Measurements from ENCODE around the gene PTPRJ. TPM values are rescaled to one million over a fixed set of nuclear protein-coding genes. Genes with fewer than 3 reads are reported as not detected.

The PTPRJ gene
- total and polyA plus RNA-seq, 2 of the 4 experiments (the other 2 are of a cell fraction) = 5.6 to 14.9 TPM

DNA sequence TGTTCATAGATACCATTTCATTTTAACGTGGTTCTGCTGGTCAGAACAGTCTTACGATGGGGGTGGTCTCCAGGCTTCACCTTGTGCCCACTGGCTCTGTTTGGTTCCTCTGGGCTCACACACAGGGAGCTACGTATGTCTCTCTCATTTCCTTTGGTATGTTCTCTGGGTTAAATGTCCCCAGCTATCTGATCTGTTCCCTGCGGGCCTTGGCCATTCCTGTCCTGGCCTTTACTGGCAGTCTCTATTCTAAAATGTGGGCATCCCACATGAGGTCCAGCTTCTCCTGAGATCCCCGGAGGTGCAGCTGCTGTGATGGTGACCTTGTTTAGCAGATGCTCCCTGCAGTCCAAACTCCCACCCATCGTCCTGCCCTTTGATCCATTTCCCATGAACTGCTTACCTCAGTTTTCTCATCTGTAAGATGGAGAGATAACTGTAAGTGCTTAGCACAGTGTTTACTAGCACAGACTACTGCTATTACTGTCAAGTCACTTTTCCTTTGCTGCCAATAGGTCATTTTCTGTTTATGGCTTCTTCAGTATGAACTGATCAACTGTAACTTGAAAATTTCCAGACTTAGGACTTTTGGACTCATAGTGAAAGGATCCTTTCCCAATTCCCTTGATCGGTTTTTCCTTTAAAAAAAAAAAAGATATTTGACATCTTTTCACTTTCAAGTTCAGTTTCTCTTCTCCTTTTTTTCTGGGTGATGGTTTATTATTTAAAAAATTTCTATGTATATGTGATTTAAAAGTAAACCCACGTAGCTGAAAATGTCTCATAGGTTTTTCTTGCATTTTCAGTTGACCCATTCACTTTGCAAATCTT is 92.9 kb downstream of the PTPRJ start (continued):
- TF ChIP-seq RCOR1 (IDR thresholded peaks at IDR 0.05; ENCODE audit: insufficient replicate concordance, low read length) = no peak

DNA sequence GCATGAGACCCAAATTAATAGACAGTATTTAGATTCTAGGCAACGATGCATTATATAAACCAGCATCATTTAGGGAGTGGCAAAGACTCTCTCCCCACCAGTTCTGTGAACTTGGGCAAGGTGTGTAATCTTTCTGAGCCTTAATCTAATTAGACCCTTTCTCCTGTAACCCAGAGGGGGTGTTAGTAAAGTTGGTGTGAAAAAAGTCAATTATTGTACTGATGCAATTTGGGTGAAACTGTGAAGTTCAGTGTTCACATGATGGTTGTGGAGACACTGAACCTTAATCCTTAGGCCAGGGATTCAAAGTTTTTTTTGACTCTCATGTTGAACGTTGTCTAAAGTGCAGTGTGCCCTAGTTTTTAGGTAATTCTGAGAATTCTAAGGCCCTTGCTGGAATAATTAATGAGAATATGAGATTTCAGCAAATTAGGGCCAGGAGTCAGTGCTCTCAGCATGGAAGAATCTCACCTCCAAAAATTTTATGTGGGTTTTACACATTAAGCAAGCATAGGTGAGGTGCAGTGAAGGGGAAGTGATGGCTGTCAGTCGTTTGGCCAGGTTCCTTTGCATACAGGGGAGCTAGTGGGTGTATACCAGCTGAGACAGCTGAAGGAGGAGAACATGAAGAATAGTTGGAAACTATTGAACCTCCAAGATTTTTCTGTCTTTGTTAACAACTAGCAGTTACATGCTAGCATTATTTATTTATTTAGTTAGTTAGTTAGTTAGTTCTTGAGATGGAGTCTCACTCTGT is 94.2 kb downstream of the PTPRJ start:
- intact Hi-C loops (cut with micrococcal nuclease) = no loop called here
- H2BK5ac ChIP-seq (ENCODE audit: low read depth, low read length, poor library complexity, severe bottlenecking) = no peak overlapping the region
- no peak overlapping the region for H3K14ac ChIP-seq (replicated peaks; ENCODE audit: low read depth, low read length)
- peaks cover 38 to 52% of the 10 kb centered on the region in 2 experiments for H3K79me1 ChIP-seq (ENCODE audit: low read depth in 1 of 2, low read length in 2 of 2)
- H3K9me3 ChIP-seq (ENCODE audit: control insufficient read depth, insufficient read depth, low read length) = no peaks in the 10 kb centered on the region
- no peak overlapping the region for H2BK20ac ChIP-seq (ENCODE audit: low read depth, low read length)
- WGBS, 2 experiments (ENCODE audit: extremely low coverage in 2 of 2, insufficient read length in 1 of 2) = no CpG with 5 or more reads among the region's 3 CpGs
- TF ChIP-seq BHLHE40 (IDR thresholded peaks at IDR 0.05; ENCODE audit: low read depth, low read length) = no peak
- TF ChIP-seq POLR2A (IDR thresholded peaks at IDR 0.05; ENCODE audit: low read depth, low read length) = no peak
- no peak for TF ChIP-seq MAFK (IDR thresholded peaks at IDR 0.05; ENCODE audit: low read depth, low read length)
- no peak for TF ChIP-seq NFE2L2 (IDR thresholded peaks at IDR 0.05; ENCODE audit: low read depth, low read length)
- TF ChIP-seq, protein P1, sequence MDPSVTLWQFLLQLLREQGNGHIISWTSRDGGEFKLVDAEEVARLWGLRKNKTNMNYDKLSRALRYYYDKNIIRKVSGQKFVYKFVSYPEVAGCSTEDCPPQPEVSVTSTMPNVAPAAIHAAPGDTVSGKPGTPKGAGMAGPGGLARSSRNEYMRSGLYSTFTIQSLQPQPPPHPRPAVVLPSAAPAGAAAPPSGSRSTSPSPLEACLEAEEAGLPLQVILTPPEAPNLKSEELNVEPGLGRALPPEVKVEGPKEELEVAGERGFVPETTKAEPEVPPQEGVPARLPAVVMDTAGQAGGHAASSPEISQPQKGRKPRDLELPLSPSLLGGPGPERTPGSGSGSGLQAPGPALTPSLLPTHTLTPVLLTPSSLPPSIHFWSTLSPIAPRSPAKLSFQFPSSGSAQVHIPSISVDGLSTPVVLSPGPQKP (IDR thresholded peaks at IDR 0.05; ENCODE audit: borderline replicate concordance, low read depth, low read length) = no peak
- no peak for TF ChIP-seq CHD1 (IDR thresholded peaks at IDR 0.05; ENCODE audit: low read depth, low read length)
- H3K4me1 ChIP-seq (ENCODE audit: control insufficient read depth, insufficient read depth, low read length) = peaks cover 5% of the 10 kb centered on the region
- peaks cover 19% of the 10 kb centered on the region; the same call in 1 of the 2 replicates for H3K9me1 ChIP-seq (ENCODE audit: insufficient read depth, low read length)
- peaks cover 16% of the 10 kb centered on the region for H4K20me1 ChIP-seq (ENCODE audit: insufficient read depth, low read length)
- dilution Hi-C loops (cut with HindIII; ENCODE audit: low sequenced_read_pairs, unreplicated experiment) = no loop called here
- no peak overlapping the region for H3K56ac ChIP-seq (ENCODE audit: extremely low read depth, insufficient read depth, low read length)
- no peaks in the 10 kb centered on the region for H3K27me3 ChIP-seq (ENCODE audit: control insufficient read depth, insufficient read depth, low read length)
- H3K36me3 ChIP-seq (ENCODE audit: control insufficient read depth, insufficient read depth, low read length) = no peaks in the 10 kb centered on the region
- H2AK5ac ChIP-seq (ENCODE audit: low read depth, low read length) = no peak overlapping the region
- H2AK9ac ChIP-seq (replicated peaks; ENCODE audit: low read depth, low read length, poor library complexity) = no peak overlapping the region
- H3K18ac ChIP-seq (ENCODE audit: low read depth, low read length) = no peak overlapping the region
- no peak overlapping the region for H3K23ac ChIP-seq (ENCODE audit: low read depth, low read length)
- H4K91ac ChIP-seq (ENCODE audit: insufficient read depth, low read depth, low read length) = no peak overlapping the region
- CTCF ChIA-PET = no interaction called here
- no peak overlapping the region for H3K4me2 ChIP-seq (ENCODE audit: low read depth, low read length)
- no peak overlapping the region for H3K27ac ChIP-seq (ENCODE audit: insufficient read depth, low read length)
- no peak overlapping the region for H4K5ac ChIP-seq (ENCODE audit: low read depth, low read length)
- no TSS peak for BruUV-seq (replicated peaks)
- DNase-seq = no peak
- no peak overlapping the region for H2BK120ac ChIP-seq (ENCODE audit: low read depth, low read length)
- no peak overlapping the region for H3K9ac ChIP-seq (ENCODE audit: low read depth, low read length)
- ATAC-seq (ENCODE audit: low read depth) = no peak
- H3K4me3 ChIP-seq (ENCODE audit: insufficient read depth, low read depth, low read length) = no peak overlapping the region
- H2BK15ac ChIP-seq (ENCODE audit: low read depth, low read length) = no peak overlapping the region
- no peak overlapping the region for H3K4ac ChIP-seq (ENCODE audit: low read depth, low read length)
- no peak overlapping the region for H4K8ac ChIP-seq (ENCODE audit: low read depth in 2 of 2, low read length in 2 of 2)
- in situ Hi-C loops (cut with MboI; ENCODE audit: low sequenced_read_pairs) = no loop called here
- H2AFZ ChIP-seq (replicated peaks; ENCODE audit: low read length, poor library complexity) = no peak overlapping the region
- POLR2A ChIA-PET (ENCODE audit: unreplicated experiment) = no interaction called here
